GM12892 (cell line): Measurements from ENCODE around the gene GLCE.
"Not testable (repeated sequence)": the region's sequence is repeated elsewhere in the genome, so short reads cannot be mapped to it uniquely, and the experiment has no call there.

Experiments used
- DNase-seq: peaks from one replicate; pipeline ENCODE4 v3.0.0; 2011; ENCODE audit not compliant: insufficient read length
- FAIRE-seq: peaks from 2 replicates; lab custom pipeline; 2011; peaks lifted over from hg19 to GRCh38; lab: Jason Lieb, UNC
- POLR2A ChIP-seq: IDR thresholded peaks from 2 replicates; pipeline ENCODE4 v1.6.1; 2011; ENCODE audit warnings: low read depth, low read length, control low read depth
- POLR2AphosphoS5 ChIP-seq: IDR thresholded peaks from 2 replicates; pipeline ENCODE4 v1.6.1; 2011; ENCODE audit warnings: low read depth, low read length, control low read depth
- TAF1 ChIP-seq: IDR thresholded peaks from 2 replicates; pipeline ENCODE4 v1.6.1; 2011; ENCODE audit warnings: low read depth, mild to moderate bottlenecking, control low read depth, low read length, borderline replicate concordance

Gene GLCE

GRCh38 chr15:69164807-69165636, 4.6 kb downstream of the GLCE start:
- no peak for DNase-seq
- no peak for FAIRE-seq
- TF ChIP-seq POLR2A: no peak
- TF ChIP-seq POLR2AphosphoS5: no peak
- no peak for TF ChIP-seq TAF1

GRCh38 chr15:69165637-69166025, 5.2 kb downstream of the GLCE start:
- TF ChIP-seq POLR2AphosphoS5: no peak
- no peak for TF ChIP-seq POLR2A
- no peak for TF ChIP-seq TAF1
- no peak for DNase-seq
- no peak for FAIRE-seq

GRCh38 chr15:69167218-69167846, 6.9 kb downstream of the GLCE start:
- TF ChIP-seq POLR2AphosphoS5: no peak
- TF ChIP-seq TAF1: no peak
- no peak for TF ChIP-seq POLR2A
- DNase-seq: no peak
- no peak for FAIRE-seq

GRCh38 chr15:69168361-69168760, 7.9 kb downstream of the GLCE start:
- DNase-seq, FAIRE-seq: not testable (repeated sequence)

- not testable (repeated sequence) for FAIRE-seq, DNase-seq
These were observed 9.1 kb downstream of the GLCE start for GRCh38 chr15:69169540-69169939.

GRCh38 chr15:69170597-69170996, 10.2 kb downstream of the GLCE start:
- no peak for TF ChIP-seq POLR2AphosphoS5
- TF ChIP-seq TAF1: no peak
- no peak for TF ChIP-seq POLR2A
- DNase-seq: no peak
- FAIRE-seq: no peak

GRCh38 chr15:69172847-69173246, 12.4 kb downstream of the GLCE start:
- no peak for FAIRE-seq
- no peak for TF ChIP-seq POLR2AphosphoS5

GRCh38 chr15:69175536-69175935, 15.1 kb downstream of the GLCE start:
- no peak for DNase-seq
- no peak for TF ChIP-seq POLR2AphosphoS5
- TF ChIP-seq TAF1: no peak
- no peak for TF ChIP-seq POLR2A
- FAIRE-seq: no peak

More at GRCh38 chr15:69172847-69173246, 12.4 kb downstream of the GLCE start:
- no peak for DNase-seq

- no peak for TF ChIP-seq TAF1
- no peak for TF ChIP-seq POLR2AphosphoS5
- no peak for TF ChIP-seq POLR2A
- DNase-seq (no peak), FAIRE-seq (no peak)
These were observed 21.0 kb downstream of the GLCE start for GRCh38 chr15:69181424-69181823.

- TF ChIP-seq POLR2AphosphoS5: no peak
- DNase-seq (no peak), FAIRE-seq (no peak)
These were observed 24.8 kb downstream of the GLCE start for GRCh38 chr15:69185216-69185615.

GRCh38 chr15:69185706-69186105, 25.3 kb downstream of the GLCE start:
- no peak for TF ChIP-seq TAF1
- TF ChIP-seq POLR2A: no peak
- TF ChIP-seq POLR2AphosphoS5: no peak
- FAIRE-seq: no peak
- DNase-seq: no peak

GRCh38 chr15:69189157-69189556, 28.7 kb downstream of the GLCE start:
- FAIRE-seq: no peak
- no peak for DNase-seq
- TF ChIP-seq POLR2AphosphoS5: no peak
- TF ChIP-seq TAF1: no peak
- no peak for TF ChIP-seq POLR2A

- no peak for FAIRE-seq
- TF ChIP-seq TAF1 (no peak), POLR2A (no peak), POLR2AphosphoS5 (no peak)
- DNase-seq: no peak
These were observed 29.7 kb downstream of the GLCE start for GRCh38 chr15:69190091-69190490.

GRCh38 chr15:69190504-69190903, 30.1 kb downstream of the GLCE start:
- TF ChIP-seq POLR2AphosphoS5: no peak
- TF ChIP-seq POLR2A: no peak
- TF ChIP-seq TAF1: no peak
- DNase-seq: no peak
- FAIRE-seq: no peak
